K562 (cell line): ENCODE measurements around the gene NEDD4L. TPM values are rescaled to one million over a fixed set of nuclear protein-coding genes. Genes with fewer than 3 reads are reported as not detected.
A peak's percentile ranks its signal among the peaks of the same experiment; 100 is the strongest.

Source experiments
- ATAC-seq: fragments of 200-7000 bp; cut with Tn5 transposase; 3 replicates; pipeline ENCODE4 v1.9.1; 2020; ENCODE audit warnings: moderate library complexity
- Bru-seq: library from RNA; stranded (reverse); fragments of 400-500 nt; gene quantifications from one replicate; lab custom pipeline; 2021; lab: Mats Ljungman, UMichigan
- BruChase-seq, 2 experiments: library from RNA; stranded (reverse); fragments of 400-500 nt; gene quantifications; one replicate each; lab custom pipeline; 2021; lab: Mats Ljungman, UMichigan
- BruUV-seq: library from RNA; stranded (reverse); fragments of 400-500 nt; replicated peaks from 2 replicates; lab custom pipeline; 2021; lab: Mats Ljungman, UMichigan
- CTCF ChIA-PET: fragments of 300-600 bp; formaldehyde crosslinking; extraction: SDS; loops from one replicate; lab custom pipeline; 2021; ENCODE audit warnings: low intra/inter-chr PET ratio; lab: Yijun Ruan, JAX
- POLR2A ChIA-PET: fragments of 300-600, 350-650 bp; sonication (Branson Sonifier 250); formaldehyde crosslinking; extraction: SDS; loops from one replicate; lab custom pipeline; 2021; ENCODE audit warnings: antibody characterized with exemption, inconsistent platforms; lab: Yijun Ruan, JAX
- DNase-seq, 4 experiments: peaks; one replicate each; pipeline versions ENCODE4 v3.0.0 to v3.0.0-alpha.2; 2011 to 2018; ENCODE audit warnings: low spot score in 3 of 4, mixed read lengths in 3 of 4; ENCODE audit errors: extremely low read depth in 1 of 4
- FAIRE-seq: peaks from 2 replicates; lab custom pipeline; 2011; peaks lifted over from hg19 to GRCh38; lab: Jason Lieb, UNC
- H2AFZ ChIP-seq: 2 replicates; pipeline ENCODE4 v1.6.0; 2011; ENCODE audit warnings: low read depth, low read length, control low read depth, inconsistent platforms
- H3K27ac ChIP-seq: fragments of 200-600 bp; 3 replicates; pipeline ENCODE4 v1.8.0; 2011; ENCODE audit warnings: low read depth, mild to moderate bottlenecking, control low read depth, inconsistent platforms, low read length, moderate library complexity, mixed read lengths; ENCODE audit errors: extremely low read depth
- H3K27me3 ChIP-seq, 2 experiments: fragments of 300-600 bp in 1 of 2; 2 replicates in 1 of 2; 3 replicates in 1 of 2; pipeline versions ENCODE4 v1.6.0 to v1.8.0; 2011; ENCODE audit warnings: inconsistent platforms in 2 of 2, low read length in 2 of 2, mild to moderate bottlenecking in 1 of 2, mixed read lengths in 1 of 2, moderate library complexity in 1 of 2; ENCODE audit not compliant: control insufficient read depth in 2 of 2, insufficient read depth in 2 of 2
- H3K36me3 ChIP-seq: fragments of 300-600 bp; 3 replicates; pipeline ENCODE4 v1.8.0; 2011; ENCODE audit warnings: mild to moderate bottlenecking, low read length, inconsistent platforms; ENCODE audit not compliant: control insufficient read depth, insufficient read depth
- H3K4me1 ChIP-seq, 2 experiments: fragments of 200-600 bp in 1 of 2; replicated peaks in 1 of 2; 2 replicates in 1 of 2; 3 replicates in 1 of 2; pipeline versions ENCODE4 v1.5.1 to v1.8.0; 2011; ENCODE audit warnings: inconsistent platforms in 2 of 2, low read length in 2 of 2, mild to moderate bottlenecking in 1 of 2, mixed read lengths in 1 of 2, moderate library complexity in 1 of 2; ENCODE audit not compliant: control insufficient read depth in 2 of 2, insufficient read depth in 2 of 2
- H3K4me2 ChIP-seq: 2 replicates; pipeline ENCODE4 v1.6.1; 2011; ENCODE audit warnings: low read length, control low read depth, inconsistent platforms, mixed read lengths; ENCODE audit not compliant: insufficient read depth
- H3K4me3 ChIP-seq: fragments of 200-600 bp; sonication (generic), shearing (Covaris generic); 2 replicates; pipeline ENCODE4 v1.5.1; 2016; ENCODE audit warnings: control low read depth, inconsistent platforms
- H3K79me2 ChIP-seq: fragments of 200-600 bp; 3 replicates; pipeline ENCODE4 v1.8.0; 2011; ENCODE audit warnings: low read length, inconsistent platforms; ENCODE audit not compliant: control insufficient read depth, insufficient read depth
- H3K9ac ChIP-seq, 2 experiments: 2 replicates each; pipeline versions ENCODE4 v1.6.0 to v1.6.1; 2011; ENCODE audit warnings: low read depth in 2 of 2, low read length in 2 of 2, control low read depth in 1 of 2, inconsistent platforms in 1 of 2, mild to moderate bottlenecking in 1 of 2, mixed read lengths in 1 of 2; ENCODE audit not compliant: insufficient read depth in 1 of 2
- H3K9me1 ChIP-seq: one replicate; pipeline ENCODE4 v1.6.0; 2011; ENCODE audit warnings: inconsistent platforms, mild to moderate bottlenecking, low read length, moderate library complexity; ENCODE audit not compliant: control insufficient read depth, insufficient read depth
- H3K9me3 ChIP-seq: replicated peaks from 2 replicates; pipeline ENCODE4 v1.5.1; 2011; ENCODE audit warnings: low read depth, low read length, inconsistent platforms; ENCODE audit not compliant: control insufficient read depth, insufficient read depth
- H4K20me1 ChIP-seq: replicated peaks from 2 replicates; pipeline ENCODE4 v1.6.1; 2011; ENCODE audit warnings: low read length, inconsistent platforms, mixed read lengths; ENCODE audit not compliant: control insufficient read depth, insufficient read depth
- CHCHD3 ChIP-seq: fragments of 250-450 bp; sonication (Bioruptor Pico); IDR thresholded peaks from 2 replicates; pipeline ENCODE4 v2.1.2; 2022; ENCODE audit warnings: mild to moderate bottlenecking
- E2F6 ChIP-seq, 2 experiments: IDR thresholded peaks; 2 replicates each; pipeline ENCODE4 v1.6.1; 2011; ENCODE audit warnings: borderline replicate concordance in 1 of 2, control low read depth in 1 of 2, low read depth in 1 of 2, low read length in 1 of 2, mild to moderate bottlenecking in 1 of 2, mixed read lengths in 1 of 2, moderate library complexity in 1 of 2; ENCODE audit not compliant: insufficient read depth in 1 of 2, insufficient read length in 1 of 2, poor library complexity in 1 of 2, severe bottlenecking in 1 of 2; ENCODE audit errors: extremely low read depth in 1 of 2
- TGIF2 ChIP-seq: sonication (generic); formaldehyde crosslinking; IDR thresholded peaks from 2 replicates; pipeline ENCODE4 v1.8.1; 2022; ENCODE audit warnings: mild to moderate bottlenecking, missing genetic modification reagents, moderate library complexity
- ZBTB9 ChIP-seq: fragments of 450-650 bp; formaldehyde crosslinking; IDR thresholded peaks from 2 replicates; pipeline ENCODE4 v1.4.0; 2020; ENCODE audit warnings: mild to moderate bottlenecking, moderate library complexity
- ZNF277 ChIP-seq: fragments of 250-450 bp; sonication (Bioruptor Pico); IDR thresholded peaks from 2 replicates; pipeline ENCODE4 v1.8.0; 2022; ENCODE audit warnings: inconsistent platforms, mild to moderate bottlenecking, moderate library complexity, borderline replicate concordance
- WGBS: fragments of 100-300 bp; shearing (Covaris generic); methylation state at CpG from one replicate; pipeline ENCODE4 v1.1.6; 2016; ENCODE audit warnings: low coverage, mixed read lengths; ENCODE audit not compliant: insufficient coverage; ENCODE audit errors: missing lambda C conversion rate; 5-methylcytosine and 5-hydroxymethylcytosine counted together
- in situ Hi-C: fragments of 300-500 bp; cut with MboI; formaldehyde crosslinking; loops from 4 replicates; pipeline ENCODE4 v1.15.0; 2018; ENCODE audit warnings: inconsistent platforms, mixed read lengths
- intact Hi-C: fragments of 100-400 bp; cut with micrococcal nuclease; formaldehyde crosslinking; loops from 2 replicates; pipeline ENCODE4 v1.14.2; 2022
- long read RNA-seq, 3 experiments: library from polyadenylated mRNA in 2 of 3; library from RNA in 1 of 3; unstranded in 2 of 3; stranded (forward) in 1 of 3; transcript quantifications; one replicate each; pipeline ENCODE4 v2.0.0, GENCODE V29; 2019 to 2022
- polyA minus RNA-seq, 3 experiments: library from RNA; depleted of rRNA, polyadenylated mRNA; stranded (reverse); fragments of >200 nt; gene quantifications; 2 replicates each; pipeline ENCODE4 v1.2.3, GENCODE V29; 2011
- polyA plus RNA-seq, 8 experiments: library from polyadenylated mRNA; depleted of rRNA in 4 of 8; stranded (reverse) in 5 of 8; unstranded in 3 of 8; fragments of >200 nt; fragmentation: Nextera tagmentation in 2 of 8; fragmentation: Illumina TruSeq in 1 of 8; extraction: Ambion mirVana in 2 of 8; extraction: Trizol in 1 of 8; gene quantifications; 2 replicates each; pipeline versions ENCODE4 v1.2.1 to v1.2.3, GENCODE V29; 2011 to 2014; ENCODE audit warnings: inconsistent platforms in 1 of 8, missing spikeins in 1 of 8
- total RNA-seq, 7 experiments: library from RNA; depleted of rRNA in 6 of 7; stranded (reverse); fragments of >200 nt in 6 of 7; fragmentation: Illumina TruSeq in 2 of 7; extraction: Trizol in 2 of 7; gene quantifications; 2 replicates each; pipeline versions ENCODE4 v1.2.1 to v1.2.3, GENCODE V29; 2011 to 2021; ENCODE audit warnings: low replicate concordance in 1 of 7
- TF ChIP-seq, protein P1 (sequence below): fragments of 250-450 bp; sonication (Bioruptor Pico); IDR thresholded peaks from 2 replicates; pipeline ENCODE4 v1.9.0; 2021; ENCODE audit warnings: mild to moderate bottlenecking
- TF ChIP-seq, protein P2 (sequence below): fragments of 200-800 bp; sonication (Bioruptor generic); IDR thresholded peaks from 2 replicates; pipeline ENCODE4 v1.6.1; 2017; ENCODE audit warnings: missing genetic modification characterization, missing compliant biosample characterization

Gene NEDD4L
- total RNA-seq (2011; cell fraction: chromatin; rRNA removed; ENCODE audit: low replicate concordance), result 85.7 and 138 TPM in 2 replicates
- 40.2 and 48.4 TPM in 2 replicates for total RNA-seq (2011; cell fraction: nucleolus; rRNA removed)
- total RNA-seq (2011; cell fraction: nucleoplasm; rRNA removed), result 71.6 and 95.8 TPM in 2 replicates
- total RNA-seq (2014; rRNA removed) (17.3 and 21.3 TPM in 2 replicates), total RNA-seq (2014; rRNA removed; fragmentation: Illumina TruSeq; extraction: Trizol) (16.3 and 21.7 TPM in 2 replicates), total RNA-seq (2015; rRNA removed; fragmentation: Illumina TruSeq; extraction: Trizol) (14.4 and 16.5 TPM in 2 replicates), total RNA-seq (2021) (32.7 and 33.4 TPM in 2 replicates), polyA plus RNA-seq (2011; rRNA removed) (11.5 and 19.9 TPM in 2 replicates), polyA plus RNA-seq (2014; fragmentation: Illumina TruSeq; extraction: Trizol) (23.9 and 27.0 TPM in 2 replicates), polyA plus RNA-seq (2014; fragmentation: Nextera tagmentation; extraction: Ambion mirVana) (10 to 100 TPM in 1 of 2 experiments, 1 to 10 TPM in 1; 8.1 to 11.1 TPM), polyA plus RNA-seq (2014; rRNA removed) (22.5 and 25.2 TPM in 2 replicates), polyA minus RNA-seq (2011; rRNA and poly(A)+ RNA removed) (31.3 and 33.1 TPM in 2 replicates), Bru-seq, nascent RNA (percentile 62 among the genes with signal in this experiment), BruChase-seq, experiment 1, labeled RNA remaining after a 2-hour chase (percentile 64 among the genes with signal in this experiment), BruChase-seq, experiment 2, labeled RNA remaining after a 6-hour chase (percentile 63 among the genes with signal in this experiment)
- polyA plus RNA-seq (2011; cell fraction: cytosol; rRNA removed), result 10.1 and 20.6 TPM in 2 replicates
- 23.6 and 40.4 TPM in 2 replicates for polyA plus RNA-seq (2011; cell fraction: nucleus; rRNA removed)
- 17.9 and 22.9 TPM in 2 replicates for polyA plus RNA-seq (2012)
- polyA minus RNA-seq (2011; cell fraction: cytosol; rRNA and poly(A)+ RNA removed), result 15.2 and 15.9 TPM in 2 replicates
- polyA minus RNA-seq (2011; cell fraction: nucleus; rRNA and poly(A)+ RNA removed), result 30.0 and 35.5 TPM in 2 replicates
- long read RNA-seq, experiment 1, full-length matches to known transcripts, result 16 of 47 reads
- long read RNA-seq, experiment 1, partial matches to known transcripts, result 20 of 47 reads
- long read RNA-seq, experiment 1, other reads (novel, unspliced or antisense), result 11 of 47 reads
- long read RNA-seq, experiment 2, full-length matches to known transcripts, result 17 of 37 reads
- long read RNA-seq, experiment 2, partial matches to known transcripts, result 7 of 37 reads
- long read RNA-seq, experiment 2, other reads (novel, unspliced or antisense), result 13 of 37 reads
- long read RNA-seq, experiment 3, partial matches to known transcripts, result 2 of 3 reads
- long read RNA-seq, experiment 3, other reads (novel, unspliced or antisense), result 1 of 3 reads

DNA sequence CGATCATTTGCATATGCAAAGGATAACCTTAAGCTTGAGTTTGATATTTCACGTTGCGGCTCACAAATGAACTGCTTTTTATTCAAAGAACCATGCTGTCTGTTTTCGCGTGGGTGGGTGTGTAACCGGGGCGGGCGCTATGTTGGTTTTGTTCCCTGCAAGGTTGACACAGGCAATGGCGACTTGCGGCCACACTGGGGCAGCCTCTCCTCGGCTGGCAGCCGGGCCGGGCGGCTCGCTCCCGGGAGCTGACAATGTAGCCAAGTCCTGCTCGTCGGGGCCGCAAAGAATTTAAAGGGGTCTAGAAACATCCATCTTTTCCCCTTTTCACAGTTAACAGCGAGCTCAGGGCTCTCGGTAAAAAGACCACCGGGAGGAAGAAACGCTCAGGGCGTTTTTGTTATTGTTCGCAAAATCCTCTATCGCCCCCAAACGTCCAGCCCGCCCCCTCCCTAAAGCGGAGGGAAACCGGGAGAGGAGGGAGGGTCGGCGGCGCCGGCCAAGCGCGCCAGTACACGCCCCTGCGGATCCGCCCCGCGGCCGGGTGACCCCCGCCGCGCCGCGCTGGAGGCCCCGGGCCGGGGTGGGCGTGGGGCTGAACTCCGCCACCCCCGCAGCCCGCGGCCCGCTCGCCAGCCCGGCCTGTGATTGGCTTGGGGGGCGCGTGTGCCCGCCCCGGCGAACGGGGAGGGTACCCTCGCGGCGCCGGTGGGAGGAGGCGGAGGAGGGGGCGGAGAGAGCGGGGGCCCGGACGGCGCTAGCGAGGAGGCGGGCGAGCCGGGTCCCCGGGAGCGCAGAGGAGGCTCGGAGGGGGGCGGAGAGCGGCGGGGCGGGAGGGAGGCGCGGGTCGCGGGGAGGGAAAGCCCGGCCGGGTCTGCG lies at the start of gene NEDD4L:
Gene NEDD4L, plus strand, starts transcription at position 736 of the 879 bp plus-strand sequence. CDS start 435 bp downstream, outside the sequence.
- in situ Hi-C loops (no loop called here), intact Hi-C loops (loop anchor here (1.0 to 5.0 kb wide), 7 partner anchors 71 to 161 kb away; no protein-coding TSS in a partner anchor)
- FAIRE-seq (peak; percentile 86), ATAC-seq (peak; percentile 82), DNase-seq (peak; percentile 81 to 91 (median 84))
- H3K27me3 ChIP-seq, result no peaks in the 10 kb centered on the region
- H2AFZ ChIP-seq, result peak within 1 kb of the TSS; percentile 96
- peak within 1 kb of the TSS; percentile 65 to 93 for H3K9ac ChIP-seq
- H3K4me2 ChIP-seq, result peak within 1 kb of the TSS; percentile 80
- CTCF ChIA-PET, result interaction anchor here (1.2 to 2.2 kb wide), 4 partner anchors 78 to 279 kb away, joined by 3 to 17 read pairs (median 6); no protein-coding TSS in a partner anchor
- peaks cover 22 to 29% of the 10 kb centered on the region in 2 experiments; a peak in 4 of 5 replicates for H3K4me1 ChIP-seq
- peak within 1 kb of the TSS; percentile 76 for H3K27ac ChIP-seq
- H4K20me1 ChIP-seq, result no peaks in the 10 kb centered on the region; the same call in 1 of the 2 replicates
- H3K79me2 ChIP-seq, result peaks cover 43% of the 10 kb centered on the region
- peak within 1 kb of the TSS; percentile 71 for H3K4me3 ChIP-seq
- BruUV-seq, result no TSS peak
- POLR2A ChIA-PET, result interaction anchor here (0.7 to 1.5 kb wide), 2 partner anchors 37 to 78 kb away, joined by 3 to 4 read pairs; no protein-coding TSS in a partner anchor
- WGBS, result under 1% methylated on average over 36 of the region's 91 CpGs
- H3K9me1 ChIP-seq, result no peaks in the 10 kb centered on the region
- H3K36me3 ChIP-seq, result no peaks in the 10 kb centered on the region
- no peaks in the 10 kb centered on the region for H3K9me3 ChIP-seq
- no peak for TF ChIP-seq TGIF2
- no peak for TF ChIP-seq ZNF277 (CRISPR knock-in tag)
- TF ChIP-seq, protein P1, sequence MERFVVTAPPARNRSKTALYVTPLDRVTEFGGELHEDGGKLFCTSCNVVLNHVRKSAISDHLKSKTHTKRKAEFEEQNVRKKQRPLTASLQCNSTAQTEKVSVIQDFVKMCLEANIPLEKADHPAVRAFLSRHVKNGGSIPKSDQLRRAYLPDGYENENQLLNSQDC (CRISPR knock-in tag), result no peak
- peak in 1 of 2 experiments; percentile 10 for TF ChIP-seq E2F6 (IDR thresholded peaks at IDR 0.05; ENCODE audit: borderline replicate concordance in 1 of 2, extremely low read depth in 1 of 2, insufficient read depth in 1 of 2, insufficient read length in 1 of 2, low read depth in 1 of 2, low read length in 1 of 2, poor library complexity in 1 of 2, severe bottlenecking in 1 of 2)
- TF ChIP-seq ZBTB9 (CRISPR knock-in tag), result no peak
- TF ChIP-seq, protein P2, sequence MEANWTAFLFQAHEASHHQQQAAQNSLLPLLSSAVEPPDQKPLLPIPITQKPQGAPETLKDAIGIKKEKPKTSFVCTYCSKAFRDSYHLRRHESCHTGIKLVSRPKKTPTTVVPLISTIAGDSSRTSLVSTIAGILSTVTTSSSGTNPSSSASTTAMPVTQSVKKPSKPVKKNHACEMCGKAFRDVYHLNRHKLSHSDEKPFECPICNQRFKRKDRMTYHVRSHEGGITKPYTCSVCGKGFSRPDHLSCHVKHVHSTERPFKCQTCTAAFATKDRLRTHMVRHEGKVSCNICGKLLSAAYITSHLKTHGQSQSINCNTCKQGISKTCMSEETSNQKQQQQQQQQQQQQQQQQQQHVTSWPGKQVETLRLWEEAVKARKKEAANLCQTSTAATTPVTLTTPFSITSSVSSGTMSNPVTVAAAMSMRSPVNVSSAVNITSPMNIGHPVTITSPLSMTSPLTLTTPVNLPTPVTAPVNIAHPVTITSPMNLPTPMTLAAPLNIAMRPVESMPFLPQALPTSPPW, result peak; percentile 89
- TF ChIP-seq CHCHD3, result no peak
